GM12865 (cell line): ENCODE data around the gene LENG1.

Experiments used
- DNase-seq: peaks from one replicate; pipeline ENCODE4 v3.0.0; 2010; ENCODE audit warnings: low read depth
- H3K4me3 ChIP-seq: 2 replicates; pipeline ENCODE4 v1.5.1; 2011; ENCODE audit warnings: mild to moderate bottlenecking, low read depth, low read length, control low read depth
- CTCF ChIP-seq: IDR thresholded peaks from 2 replicates; pipeline ENCODE4 v1.5.1; 2011; ENCODE audit warnings: low read length, control low read depth, low read depth, inconsistent platforms; ENCODE audit not compliant: insufficient read depth; ENCODE audit errors: missing control alignments

LENG1 gene

DNA sequence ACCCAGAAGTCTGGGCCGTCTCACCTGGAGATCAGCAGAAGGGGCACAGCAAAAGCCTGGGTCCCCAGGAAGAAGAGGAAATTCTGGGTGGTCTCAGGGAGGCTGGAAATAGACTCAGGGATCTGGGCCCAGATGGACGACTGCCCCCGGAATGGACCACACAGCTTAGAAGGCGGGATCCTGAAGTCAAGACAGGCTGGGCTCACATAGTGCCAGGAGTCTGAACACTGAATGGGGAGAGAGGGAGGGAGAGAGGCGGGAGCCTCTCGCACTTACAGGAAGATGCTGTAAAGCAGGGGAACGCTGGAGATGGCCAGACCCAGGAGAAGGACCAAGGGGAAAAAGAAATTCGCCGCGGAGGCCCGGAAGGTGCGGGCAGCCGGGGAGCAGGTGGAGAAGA, 1.3 kb upstream of the LENG1 start:
- no peak for DNase-seq
- no peak for TF ChIP-seq CTCF
- H3K4me3 ChIP-seq: peak overlapping the region; percentile 92

DNA sequence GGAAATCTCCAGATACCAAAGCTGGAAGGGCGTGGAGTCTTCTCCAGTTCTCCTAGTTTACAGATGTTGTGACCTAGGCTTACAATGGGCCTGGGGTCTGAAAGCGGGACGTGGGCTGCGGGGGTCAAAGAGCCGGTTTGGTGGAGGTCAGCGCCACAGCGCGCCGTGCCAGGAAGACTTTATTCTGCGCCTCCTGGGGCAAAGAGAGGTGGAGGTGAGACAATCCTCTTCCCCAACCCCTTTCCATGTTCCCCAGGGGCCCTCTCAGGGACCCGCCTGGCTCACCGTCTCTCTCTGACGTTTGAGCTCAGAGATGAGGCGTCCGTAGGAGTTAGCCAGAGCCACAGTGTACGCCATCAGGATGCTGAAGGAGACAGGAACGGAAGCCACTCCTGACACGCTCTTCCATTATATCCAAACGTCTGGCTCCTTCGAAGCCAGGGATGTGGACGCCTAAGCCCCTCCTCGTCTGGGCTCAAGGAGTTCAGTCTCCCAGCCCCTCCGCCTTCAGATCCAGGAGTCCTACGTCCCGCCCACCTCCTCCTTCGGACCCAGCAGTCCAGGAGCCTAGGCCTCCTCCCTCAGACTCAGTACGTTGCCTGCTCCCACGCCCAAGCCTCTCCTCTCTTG, 776 bp upstream of the LENG1 start:
- DNase-seq: no peak
- no peak for TF ChIP-seq CTCF
- H3K4me3 ChIP-seq: peak overlapping the region; percentile 92

DNA sequence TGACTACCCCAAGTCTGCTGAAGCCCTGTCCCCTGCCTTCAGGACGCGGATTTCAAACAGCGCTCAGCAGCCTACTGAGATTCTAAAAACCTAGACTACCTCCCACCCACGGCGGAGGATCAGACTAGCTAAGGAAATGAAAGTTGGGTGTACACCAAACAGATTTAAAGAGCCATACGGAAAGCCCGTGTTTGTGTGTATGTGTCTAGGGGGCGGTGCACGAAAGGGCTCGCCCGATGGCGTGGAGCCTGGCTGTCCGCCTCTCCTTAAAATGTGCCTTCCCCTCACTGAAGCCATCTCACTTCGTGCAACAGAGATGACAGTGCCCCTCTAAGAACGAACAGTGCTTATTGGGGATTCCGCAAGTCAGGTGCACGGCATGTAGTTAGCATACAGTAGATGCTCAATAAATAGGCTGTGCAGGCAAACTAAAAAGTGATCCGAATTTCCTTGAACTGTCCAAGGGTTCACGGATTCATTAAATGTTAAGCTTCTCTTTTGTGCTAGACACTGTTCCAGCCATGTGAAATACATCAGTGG, 639 bp downstream of the LENG1 start:
- peak; percentile 58 for DNase-seq
- H3K4me3 ChIP-seq: peak overlapping the region; percentile 67
- no peak for TF ChIP-seq CTCF

DNA sequence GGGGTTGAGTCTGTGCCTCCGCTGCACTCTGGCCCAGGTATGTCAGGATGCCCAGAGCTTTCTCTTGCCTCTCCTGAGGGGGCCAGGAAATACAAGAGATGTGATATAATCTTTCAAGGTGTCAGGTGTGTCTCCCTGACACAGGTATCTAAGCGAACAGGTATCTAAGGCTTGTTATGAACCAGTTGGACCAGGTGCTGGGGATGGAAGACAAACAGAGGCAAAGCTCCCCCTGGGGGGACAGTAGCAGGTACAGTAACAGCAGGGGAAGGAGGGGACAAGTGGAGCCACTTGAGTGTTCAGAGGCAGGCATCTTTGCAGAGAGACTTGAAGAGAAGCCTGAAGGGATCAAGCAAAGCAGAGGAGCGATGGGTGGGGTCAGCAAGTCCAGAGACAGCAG, 2.6 kb downstream of the LENG1 start:
- TF ChIP-seq CTCF: no peak
- H3K4me3 ChIP-seq: no peak overlapping the region
- DNase-seq: no peak

DNA sequence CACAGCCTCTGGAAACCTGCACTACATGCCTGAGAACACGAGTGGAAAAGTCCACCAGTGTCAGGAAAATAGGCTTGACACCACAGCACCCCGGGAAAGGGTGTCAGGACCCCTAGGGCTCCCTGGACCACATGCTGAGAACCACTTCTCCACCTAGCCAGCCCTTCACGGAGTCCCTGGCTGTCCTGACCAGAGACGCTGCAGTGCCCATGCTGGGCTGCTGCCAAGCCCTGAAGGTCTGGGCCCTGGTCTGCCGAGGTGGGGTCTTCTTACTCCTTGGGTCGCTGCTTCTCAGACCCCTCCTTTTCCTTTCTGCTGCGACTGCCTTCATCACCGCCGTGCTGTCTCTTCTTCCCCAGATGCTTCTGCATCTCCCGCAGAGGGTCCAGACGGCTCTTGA, 3.0 kb downstream of the LENG1 start:
- no peak overlapping the region for H3K4me3 ChIP-seq
- TF ChIP-seq CTCF: no peak
- DNase-seq: no peak

DNA sequence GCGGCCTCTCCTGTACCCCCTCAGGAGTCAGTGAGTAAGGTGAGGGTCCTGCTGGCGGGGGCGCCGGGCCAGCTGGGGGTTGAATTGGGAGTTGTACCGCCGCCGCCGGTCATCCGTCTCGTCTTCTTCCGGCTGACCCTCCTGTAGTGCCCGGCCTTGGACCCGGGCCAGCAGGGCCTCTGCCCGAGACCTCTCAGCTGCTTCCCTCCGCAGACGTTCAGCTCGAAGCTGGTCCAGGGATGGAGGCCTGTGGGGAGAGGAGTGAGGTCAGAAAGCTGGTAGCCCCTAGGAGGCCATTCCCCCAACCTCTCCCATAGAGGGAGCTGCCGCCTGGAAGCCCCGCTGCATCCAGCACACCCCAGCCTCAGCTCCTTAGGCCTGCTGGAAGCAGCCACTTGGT, 3.8 kb downstream of the LENG1 start:
- H3K4me3 ChIP-seq: no peak overlapping the region
- TF ChIP-seq CTCF: no peak
- no peak for DNase-seq

DNA sequence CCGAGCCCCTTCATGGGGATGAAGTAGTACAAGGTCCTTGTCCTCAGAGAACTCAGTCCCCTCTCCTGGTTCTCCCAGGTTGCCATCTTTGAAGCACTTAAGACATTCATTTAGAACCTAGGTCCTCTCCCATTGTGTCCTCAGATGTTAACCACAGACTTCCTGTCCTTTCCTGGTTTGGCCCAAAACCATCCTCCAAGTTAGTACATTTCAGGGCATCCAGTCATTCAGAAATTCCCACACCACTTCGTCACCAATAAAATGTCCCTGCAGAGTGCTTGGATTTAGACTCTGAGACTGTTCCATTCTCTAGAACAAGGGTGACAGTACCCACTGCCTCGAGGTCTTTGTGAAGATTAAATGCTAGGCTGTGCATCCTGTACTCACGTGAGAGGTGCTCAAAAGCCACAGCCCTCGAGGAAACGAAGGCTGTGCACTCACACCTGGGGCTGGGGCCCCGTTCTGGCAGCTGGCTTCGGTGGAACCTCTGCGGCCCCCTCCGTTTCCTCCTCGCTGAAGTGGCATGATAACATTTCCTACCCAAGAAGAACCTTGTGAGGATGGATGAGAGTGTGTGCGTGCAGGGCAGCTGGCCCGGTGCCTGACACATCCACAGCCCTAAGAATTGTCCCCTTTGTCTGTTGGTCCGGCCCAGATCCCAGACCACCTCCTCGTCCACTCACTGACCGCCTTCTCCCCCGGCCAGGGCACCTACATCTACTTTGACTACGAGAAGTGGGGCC, 4.7 kb downstream of the LENG1 start:
- H3K4me3 ChIP-seq: no peak overlapping the region
- no peak for TF ChIP-seq CTCF
- DNase-seq: no peak
